Cardiac muscle cell (in vitro differentiated cells and primary cell): Measurements from ENCODE around the gene ITPRID1. TPM values are rescaled to one million over a fixed set of nuclear protein-coding genes. Genes with fewer than 3 reads are reported as not detected.

Experiments
- DNase-seq, 2 donors: peaks; one replicate each; pipeline versions ENCODE4 v3.0.0 to v3.0.0-alpha.2; 2010 to 2017; ENCODE audit warnings: low read depth in 1 of 2, low spot score in 1 of 2
- H3K27ac ChIP-seq: fragments of 200-600 bp; sonication (generic); 2 replicates; pipeline ENCODE4 v1.5.1; 2016
- H3K27me3 ChIP-seq: fragments of 200-600 bp; sonication (generic); 2 replicates; pipeline ENCODE4 v1.6.0; 2016; ENCODE audit warnings: control low read depth
- H3K36me3 ChIP-seq: fragments of 200-600 bp; sonication (generic); 2 replicates; pipeline ENCODE4 v1.5.1; 2016; ENCODE audit warnings: control low read depth
- H3K4me1 ChIP-seq: fragments of 200-600 bp; sonication (generic); 2 replicates; pipeline ENCODE4 v1.8.1; 2017; ENCODE audit warnings: low read depth, mild to moderate bottlenecking, mixed run types
- H3K4me3 ChIP-seq: fragments of 200-600 bp; sonication (generic); 2 replicates; pipeline ENCODE4 v1.5.1; 2016; ENCODE audit warnings: mild to moderate bottlenecking
- H3K9me3 ChIP-seq: fragments of 200-600 bp; sonication (generic); 2 replicates; pipeline ENCODE4 v1.5.1; 2017; ENCODE audit warnings: low read depth, mild to moderate bottlenecking, control low read depth
- polyA plus RNA-seq: library from polyadenylated mRNA; unstranded; fragments of >200 nt; fragmentation: Nextera tagmentation; extraction: Ambion mirVana; gene quantifications from 2 replicates; pipeline ENCODE4 v1.2.1, GENCODE V29; 2016
- total RNA-seq: library from RNA; depleted of rRNA; stranded (reverse); fragments of >200 nt; gene quantifications from 2 replicates; pipeline ENCODE4 v1.2.3, GENCODE V29; 2016
- TF ChIP-seq, protein P1 (sequence below): IDR thresholded peaks from 2 replicates; pipeline ENCODE4 v1.5.1; 2012; ENCODE audit warnings: low read depth, mild to moderate bottlenecking, low read length

ITPRID1 gene
- total and polyA plus RNA-seq, 2 experiments from 2014 or later, result not detected

DNA sequence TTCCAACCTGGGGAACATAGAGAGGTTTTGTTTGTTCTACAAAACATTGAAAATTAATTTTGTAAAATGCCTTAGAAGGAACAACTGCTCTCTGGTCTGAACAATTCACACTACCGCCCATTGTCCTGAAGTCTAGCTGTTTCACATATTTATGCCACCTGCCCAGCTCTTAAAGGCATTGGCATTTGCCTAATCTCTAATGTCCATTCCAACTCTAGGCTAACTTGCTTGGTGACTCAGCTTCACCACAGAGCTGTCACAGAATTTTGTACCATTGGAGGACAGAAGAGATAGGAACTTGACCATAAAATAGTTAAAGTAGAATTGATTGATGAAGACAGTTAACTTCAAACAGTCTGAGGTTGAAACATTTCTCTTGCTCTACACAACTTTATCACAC, 119.6 kb downstream of the ITPRID1 start:
- DNase-seq, result no peak
- Histone ChIP-seq H3K27me3 (no peaks in the 10 kb centered on the region), H3K4me3 (no peak overlapping the region), H3K36me3 (no peaks in the 10 kb centered on the region), H3K4me1 (no peaks in the 10 kb centered on the region), H3K27ac (no peak overlapping the region), H3K9me3 (no peaks in the 10 kb centered on the region)
- TF ChIP-seq, protein P1, sequence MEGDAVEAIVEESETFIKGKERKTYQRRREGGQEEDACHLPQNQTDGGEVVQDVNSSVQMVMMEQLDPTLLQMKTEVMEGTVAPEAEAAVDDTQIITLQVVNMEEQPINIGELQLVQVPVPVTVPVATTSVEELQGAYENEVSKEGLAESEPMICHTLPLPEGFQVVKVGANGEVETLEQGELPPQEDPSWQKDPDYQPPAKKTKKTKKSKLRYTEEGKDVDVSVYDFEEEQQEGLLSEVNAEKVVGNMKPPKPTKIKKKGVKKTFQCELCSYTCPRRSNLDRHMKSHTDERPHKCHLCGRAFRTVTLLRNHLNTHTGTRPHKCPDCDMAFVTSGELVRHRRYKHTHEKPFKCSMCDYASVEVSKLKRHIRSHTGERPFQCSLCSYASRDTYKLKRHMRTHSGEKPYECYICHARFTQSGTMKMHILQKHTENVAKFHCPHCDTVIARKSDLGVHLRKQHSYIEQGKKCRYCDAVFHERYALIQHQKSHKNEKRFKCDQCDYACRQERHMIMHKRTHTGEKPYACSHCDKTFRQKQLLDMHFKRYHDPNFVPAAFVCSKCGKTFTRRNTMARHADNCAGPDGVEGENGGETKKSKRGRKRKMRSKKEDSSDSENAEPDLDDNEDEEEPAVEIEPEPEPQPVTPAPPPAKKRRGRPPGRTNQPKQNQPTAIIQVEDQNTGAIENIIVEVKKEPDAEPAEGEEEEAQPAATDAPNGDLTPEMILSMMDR, result no peak

DNA sequence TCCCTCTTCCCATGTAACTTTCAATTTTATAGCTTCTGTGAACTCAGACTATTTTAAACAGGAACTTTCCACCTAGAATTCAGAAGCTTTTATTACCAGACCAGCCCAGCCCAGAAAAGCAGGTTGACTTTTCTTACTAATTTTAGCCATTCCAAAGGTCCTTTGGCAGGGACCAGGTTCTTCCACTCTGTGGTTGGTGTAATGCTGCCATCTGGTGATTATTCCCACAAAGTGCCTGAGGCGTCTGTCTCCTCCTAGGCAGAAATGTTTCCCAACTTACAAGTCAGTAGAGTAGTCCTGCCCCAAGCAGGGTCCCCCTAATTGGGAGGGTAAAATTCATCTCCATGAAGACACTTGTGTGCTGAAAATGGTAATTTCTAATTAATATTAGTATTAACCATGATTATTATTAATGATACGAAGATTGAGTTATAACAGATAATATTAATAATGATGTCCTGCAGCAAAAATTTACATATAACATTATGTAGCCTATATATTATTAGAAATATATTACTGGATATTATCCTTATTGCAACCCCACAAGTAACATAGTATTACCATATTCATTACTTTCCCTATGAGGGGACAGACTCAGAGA, 120.1 kb downstream of the ITPRID1 start:
- peak; percentile 71 to 83 for DNase-seq
- Histone ChIP-seq H3K27ac (no peak overlapping the region), H3K4me3 (no peak overlapping the region), H3K4me1 (no peaks in the 10 kb centered on the region), H3K27me3 (no peaks in the 10 kb centered on the region), H3K36me3 (no peaks in the 10 kb centered on the region), H3K9me3 (no peaks in the 10 kb centered on the region)
- TF ChIP-seq, protein P1, result peak; percentile 64

DNA sequence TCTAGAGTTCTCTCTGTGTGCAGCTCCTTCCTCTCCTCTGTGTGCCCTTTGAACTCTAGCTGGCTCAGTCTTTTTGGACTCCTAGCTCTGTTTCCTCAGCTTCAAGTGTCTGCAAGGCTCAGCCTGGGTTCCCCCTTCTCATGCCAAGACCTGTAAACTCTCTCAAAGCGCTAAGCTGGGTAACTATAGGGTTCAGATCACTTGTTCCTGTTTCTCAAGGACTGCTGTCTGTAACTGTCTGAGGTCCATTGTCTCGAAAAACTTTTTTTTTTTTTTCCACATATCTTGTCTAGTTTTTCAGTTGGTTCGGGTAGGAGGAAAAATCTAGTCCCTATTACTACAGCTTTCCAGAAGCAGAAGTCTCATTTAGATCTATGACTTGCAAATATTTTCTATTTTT, 126.5 kb downstream of the ITPRID1 start:
- no peaks in the 10 kb centered on the region for H3K4me1 ChIP-seq
- no peaks in the 10 kb centered on the region for H3K27me3 ChIP-seq
- no peaks in the 10 kb centered on the region for H3K36me3 ChIP-seq
- DNase-seq, result no peak
- no peak overlapping the region for H3K27ac ChIP-seq
- no peak overlapping the region for H3K4me3 ChIP-seq
- TF ChIP-seq, protein P1, result no peak
- H3K9me3 ChIP-seq, result no peaks in the 10 kb centered on the region

DNA sequence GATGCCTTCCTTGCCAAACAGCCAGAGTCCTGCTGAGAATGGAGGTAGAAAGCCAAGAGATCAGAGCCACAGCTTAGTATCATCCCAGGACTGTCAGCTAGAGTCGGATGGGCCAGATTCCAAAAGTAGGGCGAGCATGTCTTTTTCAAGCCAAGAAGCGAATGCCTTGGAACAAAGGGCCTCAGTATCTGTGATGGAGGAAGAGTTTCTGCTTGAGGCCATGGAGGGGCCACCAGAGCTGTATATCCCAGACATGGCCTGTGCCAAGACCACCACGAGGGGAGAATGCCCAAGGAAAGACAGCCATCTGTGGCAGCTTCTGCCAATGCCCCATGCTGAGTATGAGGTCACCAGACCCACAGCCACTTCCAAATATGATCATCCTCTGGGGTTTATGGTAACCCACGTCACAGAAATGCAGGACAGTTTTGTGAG, 128.8 kb downstream of the ITPRID1 start:
- Histone ChIP-seq H3K27me3 (no peaks in the 10 kb centered on the region), H3K27ac (no peak overlapping the region), H3K4me3 (no peak overlapping the region), H3K4me1 (no peaks in the 10 kb centered on the region), H3K36me3 (no peaks in the 10 kb centered on the region), H3K9me3 (no peaks in the 10 kb centered on the region)
- no peak for DNase-seq
- TF ChIP-seq, protein P1, result no peak

DNA sequence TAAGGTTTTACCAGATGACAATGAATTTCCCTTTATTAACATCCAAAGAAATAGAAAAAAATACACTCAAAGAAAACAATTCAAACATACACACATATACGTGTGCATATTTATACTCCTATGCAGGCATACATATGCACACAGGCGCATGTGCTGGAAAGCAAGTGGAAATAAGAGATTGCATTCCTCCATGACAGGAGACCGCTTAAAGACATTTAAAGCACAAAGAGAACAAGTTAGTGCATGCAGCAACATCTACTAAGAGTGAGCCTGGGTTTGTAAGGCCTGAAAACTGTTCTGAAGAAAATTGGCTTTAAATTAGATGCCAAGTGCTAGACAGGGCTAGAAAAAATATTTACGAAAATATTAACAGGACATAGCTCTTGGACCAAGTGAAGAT, 133.1 kb downstream of the ITPRID1 start:
- no peaks in the 10 kb centered on the region for H3K9me3 ChIP-seq
- H3K27me3 ChIP-seq, result no peaks in the 10 kb centered on the region

More for the DNA sequence above, 133.1 kb downstream of the ITPRID1 start:
- no peak for DNase-seq
- Histone ChIP-seq H3K36me3 (no peaks in the 10 kb centered on the region), H3K4me1 (no peaks in the 10 kb centered on the region), H3K4me3 (no peak overlapping the region), H3K27ac (no peak overlapping the region)
- TF ChIP-seq, protein P1, result no peak
